K562 treated with DMSO at 1 percent for 4 hours (cell line): ENCODE measurements around the gene DDX60. TPM values are rescaled to one million over a fixed set of nuclear protein-coding genes. Genes with fewer than 3 reads are reported as not detected.

Source experiments
- total RNA-seq: library from RNA; unstranded; fragments of 300-600 nt; gene quantifications from 2 replicates; pipeline ENCODE4 v1.2.3, GENCODE V29; 2022; ENCODE audit not compliant: insufficient read depth

Gene DDX60, protein sequence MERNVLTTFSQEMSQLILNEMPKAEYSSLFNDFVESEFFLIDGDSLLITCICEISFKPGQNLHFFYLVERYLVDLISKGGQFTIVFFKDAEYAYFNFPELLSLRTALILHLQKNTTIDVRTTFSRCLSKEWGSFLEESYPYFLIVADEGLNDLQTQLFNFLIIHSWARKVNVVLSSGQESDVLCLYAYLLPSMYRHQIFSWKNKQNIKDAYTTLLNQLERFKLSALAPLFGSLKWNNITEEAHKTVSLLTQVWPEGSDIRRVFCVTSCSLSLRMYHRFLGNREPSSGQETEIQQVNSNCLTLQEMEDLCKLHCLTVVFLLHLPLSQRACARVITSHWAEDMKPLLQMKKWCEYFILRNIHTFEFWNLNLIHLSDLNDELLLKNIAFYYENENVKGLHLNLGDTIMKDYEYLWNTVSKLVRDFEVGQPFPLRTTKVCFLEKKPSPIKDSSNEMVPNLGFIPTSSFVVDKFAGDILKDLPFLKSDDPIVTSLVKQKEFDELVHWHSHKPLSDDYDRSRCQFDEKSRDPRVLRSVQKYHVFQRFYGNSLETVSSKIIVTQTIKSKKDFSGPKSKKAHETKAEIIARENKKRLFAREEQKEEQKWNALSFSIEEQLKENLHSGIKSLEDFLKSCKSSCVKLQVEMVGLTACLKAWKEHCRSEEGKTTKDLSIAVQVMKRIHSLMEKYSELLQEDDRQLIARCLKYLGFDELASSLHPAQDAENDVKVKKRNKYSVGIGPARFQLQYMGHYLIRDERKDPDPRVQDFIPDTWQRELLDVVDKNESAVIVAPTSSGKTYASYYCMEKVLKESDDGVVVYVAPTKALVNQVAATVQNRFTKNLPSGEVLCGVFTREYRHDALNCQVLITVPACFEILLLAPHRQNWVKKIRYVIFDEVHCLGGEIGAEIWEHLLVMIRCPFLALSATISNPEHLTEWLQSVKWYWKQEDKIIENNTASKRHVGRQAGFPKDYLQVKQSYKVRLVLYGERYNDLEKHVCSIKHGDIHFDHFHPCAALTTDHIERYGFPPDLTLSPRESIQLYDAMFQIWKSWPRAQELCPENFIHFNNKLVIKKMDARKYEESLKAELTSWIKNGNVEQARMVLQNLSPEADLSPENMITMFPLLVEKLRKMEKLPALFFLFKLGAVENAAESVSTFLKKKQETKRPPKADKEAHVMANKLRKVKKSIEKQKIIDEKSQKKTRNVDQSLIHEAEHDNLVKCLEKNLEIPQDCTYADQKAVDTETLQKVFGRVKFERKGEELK (N-terminal part only)
- 0.82 and 1.7 TPM in 2 replicates for total RNA-seq

DNA sequence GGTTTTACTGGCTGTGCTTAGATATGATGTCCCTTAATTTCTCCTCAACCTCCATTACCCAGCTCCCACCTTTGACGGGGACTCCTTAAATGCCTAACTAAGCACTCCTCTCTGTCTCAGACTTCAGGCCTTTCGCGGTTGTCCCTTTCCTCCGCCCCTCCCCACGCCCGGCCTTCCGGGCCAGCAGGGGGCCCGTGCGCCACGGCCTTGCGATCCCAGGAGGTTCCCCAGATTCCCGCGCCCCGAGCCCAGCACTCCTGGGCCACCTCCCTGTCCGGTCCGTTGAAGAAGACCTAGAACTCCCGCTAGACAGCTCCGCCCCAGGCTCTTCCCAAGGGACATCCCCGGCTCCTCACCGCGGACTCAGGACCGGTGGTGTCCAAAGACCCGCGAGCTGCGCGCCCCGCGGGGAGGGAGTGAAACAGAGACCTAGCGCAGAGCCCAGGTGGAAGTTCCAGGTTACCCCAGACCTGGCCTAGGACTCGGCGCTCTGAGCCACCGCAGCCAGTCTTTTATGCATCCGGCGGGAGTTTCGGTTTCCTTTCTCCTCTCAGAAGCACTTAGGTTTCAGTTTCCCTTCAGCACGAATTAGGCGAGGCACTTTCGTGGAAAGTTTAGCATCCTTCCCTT lies at the start of gene DDX60:
Gene DDX60 (minus strand): TSS at position 487 of the 630 bp plus-strand sequence. CDS start 7,493 bp downstream, outside the sequence.

Other genes starting within 250 kb of the DDX60 start
- gene ANXA10, start 226.2 kb downstream of the DDX60 start, total RNA-seq, result not detected in 2 replicates
- gene DDX60L, start 161.7 kb upstream of the DDX60 start, total RNA-seq, result 4.0 and 7.5 TPM in 2 replicates
- gene PALLD, start 178.3 kb upstream of the DDX60 start, total RNA-seq, result not detected in 2 replicates